ENCODE measurements around the gene SLC5A12.

DNA sequence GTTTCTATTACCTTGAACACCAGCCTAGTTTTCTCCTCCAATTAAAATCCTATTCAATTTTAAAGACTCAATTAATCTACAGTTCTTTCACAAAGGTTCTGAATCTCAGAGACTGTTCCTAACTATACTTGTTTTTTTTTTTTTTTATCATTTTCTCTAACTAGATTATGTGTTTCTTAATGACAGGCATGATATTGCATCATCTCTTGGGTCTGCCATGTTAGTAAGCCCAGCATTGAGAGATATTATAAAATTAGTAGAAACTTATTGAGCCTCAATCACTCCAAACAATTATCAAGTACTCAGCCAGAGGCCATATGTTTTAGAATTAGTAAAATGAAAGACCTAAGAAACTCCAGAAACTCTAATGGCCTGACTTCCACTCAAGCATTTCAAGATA lies 28.1 kb upstream of the SLC5A12 start:
- TF ChIP-seq, protein P1, sequence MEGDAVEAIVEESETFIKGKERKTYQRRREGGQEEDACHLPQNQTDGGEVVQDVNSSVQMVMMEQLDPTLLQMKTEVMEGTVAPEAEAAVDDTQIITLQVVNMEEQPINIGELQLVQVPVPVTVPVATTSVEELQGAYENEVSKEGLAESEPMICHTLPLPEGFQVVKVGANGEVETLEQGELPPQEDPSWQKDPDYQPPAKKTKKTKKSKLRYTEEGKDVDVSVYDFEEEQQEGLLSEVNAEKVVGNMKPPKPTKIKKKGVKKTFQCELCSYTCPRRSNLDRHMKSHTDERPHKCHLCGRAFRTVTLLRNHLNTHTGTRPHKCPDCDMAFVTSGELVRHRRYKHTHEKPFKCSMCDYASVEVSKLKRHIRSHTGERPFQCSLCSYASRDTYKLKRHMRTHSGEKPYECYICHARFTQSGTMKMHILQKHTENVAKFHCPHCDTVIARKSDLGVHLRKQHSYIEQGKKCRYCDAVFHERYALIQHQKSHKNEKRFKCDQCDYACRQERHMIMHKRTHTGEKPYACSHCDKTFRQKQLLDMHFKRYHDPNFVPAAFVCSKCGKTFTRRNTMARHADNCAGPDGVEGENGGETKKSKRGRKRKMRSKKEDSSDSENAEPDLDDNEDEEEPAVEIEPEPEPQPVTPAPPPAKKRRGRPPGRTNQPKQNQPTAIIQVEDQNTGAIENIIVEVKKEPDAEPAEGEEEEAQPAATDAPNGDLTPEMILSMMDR (IDR thresholded peaks at IDR 0.05; ENCODE audit: insufficient read depth, low read length, poor library complexity, severe bottlenecking), result no peak
- TF ChIP-seq EZH2phosphoT487 (conservative IDR thresholded peaks at IDR 0.05; ENCODE audit: low read length), result no peak
